Inferior parietal cortex (tissue), 1 donor: Measurements from ENCODE around the gene BID.

Source experiments
- DNase-seq: peaks from one replicate; pipeline ENCODE4 v3.0.0-alpha.2; 2016; ENCODE audit errors: extremely low spot score

Gene BID

GRCh38 chr22:17774206-17774925 is at the start of gene BID:
BID (minus strand) TSS chr22:17774469; CDS start chr22:17750116, 24,353 bp downstream.
- DNase-seq = no peak

- no peak for DNase-seq
Measured at GRCh38 chr22:17823964-17824363, 49.7 kb upstream of the BID start.

DNA sequence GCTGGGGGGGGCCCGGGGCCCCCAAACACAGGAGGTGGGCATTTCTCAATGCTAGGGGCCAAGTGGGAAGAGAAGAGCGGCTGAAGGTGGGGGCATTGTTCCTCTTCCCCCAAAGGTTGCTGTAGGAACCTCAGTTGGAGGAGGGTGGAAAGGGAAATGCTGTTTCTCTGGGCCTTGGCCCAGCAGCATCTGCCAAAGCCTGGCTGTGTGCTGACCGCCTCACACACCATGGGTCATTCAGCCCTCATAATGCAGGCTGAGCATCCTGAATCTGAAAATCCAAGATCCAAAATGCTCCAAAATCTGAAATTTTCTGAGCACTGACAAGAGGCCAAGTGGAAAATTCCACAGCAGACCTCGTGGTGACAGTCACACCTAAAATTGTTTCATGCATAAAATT is 49.0 kb upstream of the BID start:
- no peak for DNase-seq

- DNase-seq = no peak
Measured at GRCh38 chr22:17822087-17822486, 47.8 kb upstream of the BID start.

- no peak for DNase-seq
Measured at GRCh38 chr22:17820879-17821439, 46.7 kb upstream of the BID start.

GRCh38 chr22:17818649-17819048 is 44.4 kb upstream of the BID start:
- no peak for DNase-seq

DNA sequence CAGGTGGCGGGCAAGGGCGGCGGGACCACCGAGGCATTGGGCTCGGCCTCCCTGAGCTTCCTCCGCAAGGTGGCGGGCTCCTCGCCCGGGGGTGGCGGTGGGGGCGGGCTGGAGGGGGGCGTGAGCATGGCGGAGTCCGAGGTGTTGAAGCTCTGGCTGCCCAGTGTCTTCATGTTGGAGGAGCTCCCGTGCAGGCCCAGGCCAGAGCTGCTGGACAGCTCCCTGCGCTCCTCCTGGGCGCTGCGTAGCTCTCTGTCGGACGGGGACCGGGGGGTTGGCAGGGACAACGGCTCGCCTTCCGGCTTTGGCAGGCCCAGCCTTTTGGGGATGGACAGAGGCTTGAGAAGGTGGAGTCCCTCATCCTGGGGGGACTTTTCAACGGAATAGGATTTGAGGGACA is 43.9 kb upstream of the BID start:
- no peak for DNase-seq

- no peak for DNase-seq
Measured at GRCh38 chr22:17817511-17818065, 43.3 kb upstream of the BID start.

DNA sequence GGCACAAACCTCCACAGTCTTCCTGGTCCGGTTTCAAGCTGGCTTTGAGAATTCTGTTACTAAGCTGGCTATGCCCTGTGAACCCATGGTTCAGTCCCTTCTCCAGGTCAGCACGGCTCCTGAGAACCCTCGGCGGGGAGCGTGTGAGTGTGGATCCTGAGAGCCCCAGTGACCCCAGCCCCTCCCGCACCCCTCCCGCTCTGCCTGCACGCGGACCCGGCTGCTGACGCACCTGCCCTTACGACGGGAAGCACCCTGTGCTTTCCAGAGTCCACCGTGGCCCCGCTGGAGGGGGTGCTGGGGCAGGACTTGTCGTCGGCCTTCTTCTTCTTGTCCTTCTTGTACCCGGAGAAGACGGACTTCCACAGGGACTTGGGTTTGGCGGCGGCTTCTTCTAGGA is 42.8 kb upstream of the BID start:
- DNase-seq = no peak

GRCh38 chr22:17816649-17817048 is 42.4 kb upstream of the BID start:
- DNase-seq = no peak

GRCh38 chr22:17815703-17816254 is 41.5 kb upstream of the BID start:
- DNase-seq = no peak

DNA sequence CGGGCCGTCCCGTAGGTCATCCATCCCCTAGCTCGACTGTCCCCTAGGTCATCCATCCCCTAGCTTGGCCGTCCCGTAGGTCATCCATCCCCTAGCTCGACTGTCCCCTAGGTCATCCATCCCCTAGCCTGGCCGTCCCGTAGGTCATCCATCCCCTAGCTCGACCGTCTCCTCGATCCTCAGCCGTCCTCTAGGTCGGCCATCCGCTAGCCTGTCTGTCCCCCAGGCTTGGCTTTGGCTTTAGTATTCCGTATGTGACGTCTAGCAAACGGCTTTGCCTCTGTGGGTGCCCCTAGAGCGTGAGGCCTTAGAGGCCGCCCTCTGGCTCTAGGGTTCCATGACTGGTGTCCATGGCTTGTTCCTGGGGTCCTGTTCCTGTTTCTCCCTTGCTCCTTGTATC is 40.6 kb upstream of the BID start:
- DNase-seq = no peak

DNA sequence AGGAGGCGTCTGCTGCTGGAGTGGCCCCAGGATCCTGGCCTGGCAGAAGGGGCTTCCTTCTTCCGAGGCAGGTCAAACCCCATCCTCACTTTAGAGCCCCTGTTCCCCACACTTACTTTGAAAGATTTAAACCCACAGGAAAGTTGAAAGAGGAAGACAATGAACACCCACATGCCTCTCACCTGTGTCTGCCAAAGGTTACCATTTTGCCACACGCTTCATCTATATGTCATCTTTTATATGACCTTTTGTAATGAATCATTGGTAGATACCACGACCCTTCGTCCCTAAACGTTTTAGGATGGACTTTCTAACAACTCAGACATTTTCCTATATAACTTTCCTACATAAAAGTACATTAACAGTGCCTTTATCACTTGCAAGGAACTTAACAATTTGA is 39.8 kb upstream of the BID start:
- DNase-seq = no peak

- DNase-seq = no peak
Measured at GRCh38 chr22:17811119-17811518, 36.9 kb upstream of the BID start.

DNA sequence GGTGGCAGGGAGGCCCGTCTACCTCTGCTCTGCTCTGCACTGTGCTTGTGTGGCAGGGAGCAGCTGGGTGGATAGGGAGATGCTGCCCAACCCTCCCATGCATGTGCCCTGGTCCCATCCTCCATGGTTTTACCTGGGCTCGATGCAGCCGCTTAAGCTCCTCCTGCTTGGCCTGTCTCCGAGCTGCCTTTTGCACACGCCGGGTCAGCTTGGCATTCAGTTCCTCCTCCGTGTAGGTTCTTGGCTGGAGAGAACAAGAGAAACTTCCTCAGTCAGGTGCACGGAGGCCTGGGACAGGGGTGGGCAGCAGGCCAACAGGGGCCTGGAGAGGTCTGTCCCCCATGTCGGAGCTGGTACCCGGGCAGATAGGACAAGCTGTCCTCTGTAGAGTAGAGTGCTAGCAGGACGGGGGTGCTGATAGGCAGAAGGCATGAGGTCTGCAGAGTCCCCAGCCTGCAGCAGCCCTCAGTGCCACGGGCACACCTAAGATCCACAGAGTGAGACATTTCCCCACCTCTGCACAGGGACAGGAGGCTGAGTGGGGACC is 36.4 kb upstream of the BID start:
- DNase-seq = no peak

- DNase-seq = no peak
Measured at GRCh38 chr22:17808693-17809403, 34.6 kb upstream of the BID start.

DNA sequence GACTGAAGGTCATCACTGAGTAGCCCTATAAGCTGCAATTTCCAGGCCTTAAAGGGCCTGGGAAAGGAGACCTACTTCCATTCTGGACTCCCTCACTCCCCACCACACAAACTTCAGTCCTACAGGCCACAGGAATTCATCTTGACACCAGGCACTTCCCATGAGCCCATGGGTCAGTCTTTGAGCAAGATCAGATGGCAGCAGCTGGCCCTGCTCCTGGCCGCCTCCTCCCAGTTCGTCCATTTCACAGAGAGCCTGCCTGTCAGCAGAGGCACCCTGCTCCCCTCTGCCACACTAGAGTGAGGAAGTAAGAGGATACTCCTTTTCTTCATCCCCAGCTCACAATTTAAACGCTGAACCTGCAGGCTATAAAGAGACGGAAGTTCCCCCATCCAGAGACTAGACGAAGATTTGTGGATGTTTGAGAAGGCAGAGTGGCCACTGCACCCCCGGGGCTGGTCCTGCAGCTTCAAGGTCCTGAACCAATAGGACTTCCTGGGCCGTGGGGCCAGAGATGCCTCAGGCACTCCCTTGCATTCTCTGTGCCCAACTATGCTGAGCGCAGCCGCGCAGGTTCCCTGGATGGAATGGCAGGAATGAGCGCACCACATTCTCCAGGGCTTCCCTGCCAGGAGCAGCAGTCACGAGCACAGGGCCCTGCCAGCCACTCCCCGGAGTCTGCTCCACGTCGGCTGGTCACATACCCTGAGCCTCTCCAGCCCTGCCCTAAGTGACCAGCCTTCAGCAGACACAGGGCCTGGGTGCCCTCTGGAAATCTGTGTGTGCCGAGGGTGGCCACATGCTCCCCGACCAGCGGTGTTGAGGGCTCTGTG is 33.5 kb upstream of the BID start:
- DNase-seq = no peak

GRCh38 chr22:17807086-17807485 is 32.8 kb upstream of the BID start:
- DNase-seq = no peak

DNA sequence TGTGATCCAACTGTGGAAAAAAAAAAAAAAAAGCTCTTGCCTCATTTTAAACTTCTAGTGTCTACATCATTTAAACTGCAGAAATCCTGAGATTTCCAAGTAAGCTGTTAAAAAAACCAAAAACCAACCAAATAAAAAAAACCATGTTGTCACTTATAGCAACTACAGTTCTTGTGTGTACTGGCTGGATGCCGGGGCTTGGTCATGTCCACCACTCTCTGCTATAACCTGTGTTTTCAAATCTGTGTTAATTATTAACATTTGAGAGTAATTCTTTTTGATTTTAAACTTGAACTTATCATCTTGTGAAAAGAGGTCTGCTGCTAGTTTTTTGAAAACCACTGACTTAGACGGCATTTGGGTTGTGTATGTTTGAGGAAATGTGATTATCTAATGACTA is 32.2 kb upstream of the BID start:
- no peak for DNase-seq

GRCh38 chr22:17804331-17805080 is 30.2 kb upstream of the BID start:
- DNase-seq = no peak
